ENCODE measurements around the gene NUDT3.
"Not testable (repeated sequence)": the region's sequence is repeated elsewhere in the genome, so short reads cannot be mapped to it uniquely, and the experiment has no call there.

The NUDT3 gene

GRCh38 chr6:34248727-34249468 lies 143.6 kb downstream of the NUDT3 start, which contains the start of gene SMIM29:
Gene SMIM29 (minus strand): TSS chr6:34249006. CDS start chr6:34247791, 1,215 bp downstream.
- DNase-seq, result peak; percentile 77 to 97

DNA sequence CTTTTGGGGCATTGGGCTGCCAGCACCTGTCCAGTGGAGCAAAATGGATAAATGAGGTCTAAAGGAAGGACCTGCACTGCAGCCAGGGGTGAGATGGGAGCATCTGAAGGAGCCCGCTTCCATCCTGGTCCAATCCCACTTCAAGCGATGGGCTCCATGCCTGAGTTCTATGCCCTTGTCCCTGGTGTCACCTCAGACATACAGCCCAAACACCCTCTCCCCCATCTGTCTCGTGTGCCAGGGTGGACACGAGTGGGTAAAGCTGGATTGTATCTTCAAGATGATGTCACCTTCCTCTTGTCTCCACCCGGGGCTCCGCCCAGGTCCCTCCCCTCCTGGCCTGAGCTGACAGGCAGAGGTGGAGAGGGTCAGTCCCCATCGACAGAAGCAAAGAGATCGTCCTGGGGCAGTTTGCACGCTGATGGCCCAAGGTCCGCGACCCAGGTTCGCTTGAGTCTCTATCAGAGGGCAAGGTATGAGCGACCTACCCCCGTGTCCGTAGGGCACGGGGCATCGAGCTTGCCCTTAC lies 144.2 kb downstream of the NUDT3 start:
- DNase-seq, result peak in 1 of 2 experiments; percentile 47

- no peak for DNase-seq
Measured at GRCh38 chr6:34247481-34248197, 144.8 kb downstream of the NUDT3 start.

GRCh38 chr6:34246563-34247391 lies 145.7 kb downstream of the NUDT3 start:
- DNase-seq, result peak; percentile 9 to 60

DNA sequence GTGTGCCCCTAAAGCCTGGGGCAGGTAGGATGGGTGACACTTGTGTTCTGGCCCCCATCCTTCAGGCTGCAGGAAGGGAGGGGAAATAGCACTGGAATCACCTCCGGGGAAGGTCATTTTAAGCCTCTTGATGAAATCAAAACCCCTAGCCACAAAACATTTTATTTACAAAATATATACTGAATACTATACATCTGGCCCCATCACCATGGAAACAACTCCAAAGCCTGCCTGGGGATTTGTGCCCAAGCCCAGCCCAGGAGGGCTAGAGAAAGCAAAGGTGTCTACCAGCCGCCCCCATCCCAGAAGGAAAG lies 146.3 kb downstream of the NUDT3 start:
- DNase-seq, result no peak

DNA sequence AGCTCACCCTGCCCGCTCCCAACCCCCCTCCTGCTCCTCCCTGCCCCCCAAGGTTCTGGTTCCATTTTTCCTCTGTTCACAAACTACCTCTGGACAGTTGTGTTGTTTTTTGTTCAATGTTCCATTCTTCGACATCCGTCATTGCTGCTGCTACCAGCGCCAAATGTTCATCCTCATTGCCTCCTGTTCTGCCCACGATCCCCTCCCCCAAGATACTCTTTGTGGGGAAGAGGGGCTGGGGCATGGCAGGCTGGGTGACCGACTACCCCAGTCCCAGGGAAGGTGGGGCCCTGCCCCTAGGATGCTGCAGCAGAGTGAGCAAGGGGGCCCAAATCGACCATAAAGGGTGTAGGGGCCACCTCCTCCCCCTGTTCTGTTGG lies 146.7 kb downstream of the NUDT3 start:
- DNase-seq, result not testable (repeated sequence)

DNA sequence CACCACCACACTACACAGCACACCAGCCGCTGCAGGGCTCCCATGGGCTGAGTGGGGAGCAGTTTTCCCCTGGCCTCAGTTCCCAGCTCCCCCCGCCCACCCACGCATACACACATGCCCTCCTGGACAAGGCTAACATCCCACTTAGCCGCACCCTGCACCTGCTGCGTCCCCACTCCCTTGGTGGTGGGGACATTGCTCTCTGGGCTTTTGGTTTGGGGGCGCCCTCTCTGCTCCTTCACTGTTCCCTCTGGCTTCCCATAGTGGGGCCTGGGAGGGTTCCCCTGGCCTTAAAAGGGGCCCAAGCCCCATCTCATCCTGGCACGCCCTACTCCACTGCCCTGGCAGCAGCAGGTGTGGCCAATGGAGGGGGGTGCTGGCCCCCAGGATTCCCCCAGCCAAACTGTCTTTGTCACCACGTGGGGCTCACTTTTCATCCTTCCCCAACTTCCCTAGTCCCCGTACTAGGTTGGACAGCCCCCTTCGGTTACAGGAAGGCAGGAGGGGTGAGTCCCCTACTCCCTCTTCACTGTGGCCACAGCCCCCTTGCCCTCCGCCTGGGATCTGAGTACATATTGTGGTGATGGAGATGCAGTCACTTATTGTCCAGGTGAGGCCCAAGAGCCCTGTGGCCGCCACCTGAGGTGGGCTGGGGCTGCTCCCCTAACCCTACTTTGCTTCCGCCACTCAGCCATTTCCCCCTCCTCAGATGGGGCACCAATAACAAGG lies 147.3 kb downstream of the NUDT3 start:
- DNase-seq, result not testable (repeated sequence)

GRCh38 chr6:34243901-34244884 lies 148.3 kb downstream of the NUDT3 start:
- no peak for DNase-seq

- no peak for DNase-seq
Measured at GRCh38 chr6:34243131-34243771, 149.2 kb downstream of the NUDT3 start.

GRCh38 chr6:34242252-34243130 lies 150.0 kb downstream of the NUDT3 start:
- DNase-seq, result no peak

DNA sequence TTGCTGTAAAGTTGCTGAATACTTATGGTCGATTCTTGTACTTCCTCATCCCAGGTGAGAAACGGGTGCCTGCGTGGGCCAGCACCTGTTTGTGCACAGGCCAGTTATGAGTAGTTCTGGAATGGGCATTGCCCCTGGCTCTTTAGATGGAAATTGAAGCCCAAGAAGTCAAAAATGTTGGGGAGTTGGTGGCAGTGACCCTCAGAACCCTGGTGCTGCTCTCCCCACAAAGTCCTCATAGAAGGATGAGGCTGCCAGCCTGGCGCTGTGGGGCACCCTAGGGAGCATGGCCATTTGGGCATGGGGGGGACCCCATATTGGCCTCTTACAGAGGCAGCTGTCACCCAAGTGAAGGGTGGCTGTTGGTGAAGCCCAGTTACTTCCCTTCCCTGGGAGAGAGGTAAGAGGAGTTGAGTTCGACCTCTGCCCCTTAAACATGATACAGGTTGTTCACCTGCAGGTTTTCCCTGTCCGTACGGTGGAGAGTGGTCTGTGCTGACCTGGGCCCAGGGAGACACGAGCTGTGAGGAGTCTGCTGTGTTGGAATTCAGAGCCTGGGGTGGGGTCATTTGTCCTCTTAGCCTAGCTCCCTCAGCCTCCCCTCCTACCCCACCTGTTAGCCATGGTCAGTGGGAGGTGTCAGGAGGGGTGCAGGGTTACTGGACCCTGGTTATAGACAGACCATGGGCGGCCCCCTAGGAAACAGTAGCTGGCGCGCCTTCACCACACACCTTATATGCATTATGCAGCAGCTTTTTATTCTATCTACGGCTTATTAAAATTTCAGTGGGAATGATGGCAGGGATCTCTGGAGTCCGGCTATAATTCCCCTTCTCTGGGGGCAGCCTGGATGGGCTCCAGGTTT lies 150.9 kb downstream of the NUDT3 start:
- no peak for DNase-seq

DNA sequence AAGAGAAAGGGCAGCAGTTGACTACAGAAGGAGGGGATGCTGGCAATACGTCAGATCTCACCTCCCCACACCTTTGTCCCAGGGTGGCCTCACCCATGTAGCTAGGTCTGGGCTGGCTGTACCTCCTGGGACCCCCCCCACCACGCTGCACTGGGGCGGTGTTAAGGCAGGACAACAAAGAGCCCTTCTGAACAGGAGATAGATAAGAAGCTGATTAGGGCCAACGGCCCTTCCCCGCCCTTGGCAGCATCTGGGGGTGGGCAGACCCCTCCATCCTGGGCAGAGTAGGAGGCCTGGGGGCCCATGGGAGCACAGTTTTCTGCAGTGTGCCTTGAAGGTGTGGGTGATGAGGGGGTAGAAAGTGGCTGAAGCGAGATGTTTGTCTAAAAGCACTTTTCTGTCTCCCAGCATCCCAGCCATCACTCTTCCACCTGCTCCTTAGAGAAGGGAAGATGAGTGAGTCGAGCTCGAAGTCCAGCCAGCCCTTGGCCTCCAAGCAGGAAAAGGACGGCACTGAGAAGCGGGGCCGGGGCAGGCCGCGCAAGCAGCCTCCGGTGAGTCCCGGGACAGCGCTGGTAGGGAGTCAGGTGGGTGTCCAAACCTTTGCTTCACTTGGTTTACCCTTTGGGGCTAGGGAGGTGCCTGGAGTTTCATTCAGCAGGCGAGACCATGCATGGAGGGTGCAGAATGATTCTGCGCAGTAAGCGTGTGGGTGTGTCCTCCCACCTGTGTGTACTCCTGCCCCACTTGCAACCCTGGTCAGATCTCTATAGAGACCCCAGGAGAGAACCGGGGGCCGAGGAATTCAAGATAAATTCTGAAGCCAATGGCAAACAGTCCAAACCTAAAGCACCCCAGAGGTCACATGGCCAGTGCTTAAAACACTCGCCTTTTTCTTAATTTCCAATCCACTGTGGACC lies 151.9 kb downstream of the NUDT3 start:
- no peak for DNase-seq

GRCh38 chr6:34239893-34240292 lies 152.6 kb downstream of the NUDT3 start:
- no peak for DNase-seq

GRCh38 chr6:34239500-34239825 lies 153.0 kb downstream of the NUDT3 start:
- no peak for DNase-seq

- DNase-seq, result no peak
Measured at GRCh38 chr6:34238585-34239499, 153.6 kb downstream of the NUDT3 start.

GRCh38 chr6:34237722-34238584 lies 154.5 kb downstream of the NUDT3 start:
- peak in 1 of 2 experiments; percentile 84 for DNase-seq

Data from NCI-H526 (cell line).